CD4-positive, alpha-beta T cell (primary cell): ENCODE measurements around the gene CLCA2. TPM values are rescaled to one million over a fixed set of nuclear protein-coding genes. Genes with fewer than 3 reads are reported as not detected.

Experiments
- ATAC-seq: fragments of 200-7000 bp; cut with Tn5 transposase; one replicate; pipeline ENCODE4 v1.10.0; 2022; ENCODE audit warnings: mild to moderate bottlenecking; ENCODE audit not compliant: poor library complexity
- CTCF ChIA-PET: fragments of 350-600 bp; sonication (Branson Sonifier 250); formaldehyde crosslinking; loops from one replicate; lab custom pipeline; 2021; ENCODE audit warnings: antibody characterized with exemption, inconsistent platforms; lab: Charles Lee
- POLR2A ChIA-PET: fragments of 350-600 bp; sonication (Branson Sonifier 250); formaldehyde crosslinking; loops from one replicate; lab custom pipeline; 2021; ENCODE audit warnings: antibody characterized with exemption, inconsistent platforms; lab: Charles Lee
- DNase-seq, 14 experiments: peaks; one replicate each; pipeline ENCODE4 v3.0.0-alpha.2; 2013 to 2020; ENCODE audit warnings: mixed read lengths in 2 of 14
- H3K27ac ChIP-seq, 2 donors: one replicate each; pipeline versions ENCODE4 v1.5.1 to v1.7.0; 2013; ENCODE audit warnings: low read length in 2 of 2, low read depth in 1 of 2, mild to moderate bottlenecking in 1 of 2
- H3K27me3 ChIP-seq, 2 experiments: 1 replicate in 1 of 2; 2 replicates in 1 of 2; pipeline versions ENCODE4 v1.6.1 to v1.7.0; 2013; ENCODE audit warnings: low read length in 2 of 2, control low read depth in 1 of 2, mild to moderate bottlenecking in 1 of 2, moderate library complexity in 1 of 2; ENCODE audit not compliant: insufficient read depth in 2 of 2, control insufficient read depth in 1 of 2
- H3K36me3 ChIP-seq: one replicate; pipeline ENCODE4 v1.6.1; 2013; ENCODE audit warnings: low read length, control low read depth; ENCODE audit not compliant: insufficient read depth
- H3K4me1 ChIP-seq: one replicate; pipeline ENCODE4 v1.6.1; 2013; ENCODE audit warnings: low read length, control low read depth; ENCODE audit not compliant: insufficient read depth
- H3K4me3 ChIP-seq: one replicate; pipeline ENCODE4 v1.5.1; 2013; ENCODE audit warnings: mild to moderate bottlenecking, low read length, moderate library complexity
- H3K9me3 ChIP-seq, 2 experiments: 1 replicate in 1 of 2; 2 replicates in 1 of 2; pipeline versions ENCODE4 v1.6.1 to v1.7.0; 2013; ENCODE audit warnings: low read length in 2 of 2, mild to moderate bottlenecking in 2 of 2, control low read depth in 1 of 2, moderate library complexity in 1 of 2; ENCODE audit not compliant: control insufficient read depth in 1 of 2, insufficient read depth in 1 of 2
- H3K27ac Mint-ChIP-seq: one replicate; pipeline ENCODE4 v1.8.0; 2020; ENCODE audit warnings: mixed read lengths
- H3K27me3 Mint-ChIP-seq: one replicate; pipeline ENCODE4 v1.8.0; 2021; ENCODE audit warnings: mixed read lengths
- H3K36me3 Mint-ChIP-seq: one replicate; pipeline ENCODE4 v1.8.0; 2021; ENCODE audit warnings: low read depth, mixed read lengths
- H3K4me1 Mint-ChIP-seq: one replicate; pipeline ENCODE4 v1.8.0; 2021; ENCODE audit warnings: low read depth, mixed read lengths
- H3K4me3 Mint-ChIP-seq: one replicate; pipeline ENCODE4 v1.8.0; 2020; ENCODE audit warnings: mild to moderate bottlenecking, mixed read lengths
- H3K9me3 Mint-ChIP-seq: one replicate; pipeline ENCODE4 v1.8.0; 2020; ENCODE audit warnings: mixed read lengths
- intact Hi-C, 2 experiments: fragments of 100-400 bp; cut with DNase I in 1 of 2; cut with micrococcal nuclease in 1 of 2; formaldehyde crosslinking; loops; one replicate each; pipeline versions ENCODE4 v1.15.1 to v1.9.0; 2023 to 2025; cut with DNase I, micrococcal nuclease
- total RNA-seq, 174 experiments: library from RNA in 2 of 174; stranded (reverse) in 2 of 174; gene quantifications; one replicate each; pipeline ENCODE4 v1.2.3 and lab custom pipeline; 2021 to 2026
- TF ChIP-seq, protein P1 (sequence below): fragments of 200-600 bp; IDR thresholded peaks from one replicate; pipeline ENCODE4 v1.8.0; 2022; ENCODE audit warnings: antibody characterized with exemption, mild to moderate bottlenecking

Gene CLCA2
- total RNA-seq, 2 experiments from 2014 or later = not detected

DNA sequence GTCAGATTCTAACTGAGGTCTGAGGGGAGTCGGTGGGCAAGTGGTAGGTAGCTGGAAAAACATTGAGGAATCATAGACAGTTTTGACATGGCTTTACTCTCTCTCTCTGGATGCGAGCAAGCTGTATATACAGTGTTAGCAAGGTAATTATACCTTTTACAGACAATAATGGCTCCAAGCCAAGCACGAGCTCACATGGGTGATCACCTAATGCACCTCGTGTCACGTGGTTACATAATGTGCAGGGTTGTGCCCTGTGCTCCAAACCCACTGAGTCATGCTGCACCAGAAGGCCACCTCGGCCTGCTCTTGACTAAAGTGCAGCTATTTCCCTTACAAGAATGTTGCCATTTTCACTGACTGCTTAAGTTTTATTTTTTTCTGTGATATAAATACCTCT is 7.6 kb upstream of the CLCA2 start:
- Mint-ChIP-seq H3K27ac (no peak overlapping the region), H3K4me3 (no peak overlapping the region), H3K27me3 (no peaks in the 10 kb centered on the region), H3K4me1 (peaks cover 5% of the 10 kb centered on the region), H3K9me3 (no peaks in the 10 kb centered on the region), H3K36me3 (no peaks in the 10 kb centered on the region)
- no peaks in the 10 kb centered on the region for H3K27me3 ChIP-seq
- peaks cover 3% of the 10 kb centered on the region for H3K4me1 ChIP-seq
- no peak overlapping the region for H3K27ac ChIP-seq
- no peak for DNase-seq
- intact Hi-C loops = no loop called here
- H3K9me3 ChIP-seq = no peaks in the 10 kb centered on the region
- CTCF ChIA-PET = interaction anchor here (1.3 kb wide), 1 partner anchor 57 kb away, joined by 3 read pairs; no protein-coding TSS in a partner anchor
- POLR2A ChIA-PET = no interaction called here
- TF ChIP-seq, protein P1, sequence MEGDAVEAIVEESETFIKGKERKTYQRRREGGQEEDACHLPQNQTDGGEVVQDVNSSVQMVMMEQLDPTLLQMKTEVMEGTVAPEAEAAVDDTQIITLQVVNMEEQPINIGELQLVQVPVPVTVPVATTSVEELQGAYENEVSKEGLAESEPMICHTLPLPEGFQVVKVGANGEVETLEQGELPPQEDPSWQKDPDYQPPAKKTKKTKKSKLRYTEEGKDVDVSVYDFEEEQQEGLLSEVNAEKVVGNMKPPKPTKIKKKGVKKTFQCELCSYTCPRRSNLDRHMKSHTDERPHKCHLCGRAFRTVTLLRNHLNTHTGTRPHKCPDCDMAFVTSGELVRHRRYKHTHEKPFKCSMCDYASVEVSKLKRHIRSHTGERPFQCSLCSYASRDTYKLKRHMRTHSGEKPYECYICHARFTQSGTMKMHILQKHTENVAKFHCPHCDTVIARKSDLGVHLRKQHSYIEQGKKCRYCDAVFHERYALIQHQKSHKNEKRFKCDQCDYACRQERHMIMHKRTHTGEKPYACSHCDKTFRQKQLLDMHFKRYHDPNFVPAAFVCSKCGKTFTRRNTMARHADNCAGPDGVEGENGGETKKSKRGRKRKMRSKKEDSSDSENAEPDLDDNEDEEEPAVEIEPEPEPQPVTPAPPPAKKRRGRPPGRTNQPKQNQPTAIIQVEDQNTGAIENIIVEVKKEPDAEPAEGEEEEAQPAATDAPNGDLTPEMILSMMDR = no peak
- H3K36me3 ChIP-seq = no peaks in the 10 kb centered on the region
- ATAC-seq = no peak
- H3K4me3 ChIP-seq = no peak overlapping the region

DNA sequence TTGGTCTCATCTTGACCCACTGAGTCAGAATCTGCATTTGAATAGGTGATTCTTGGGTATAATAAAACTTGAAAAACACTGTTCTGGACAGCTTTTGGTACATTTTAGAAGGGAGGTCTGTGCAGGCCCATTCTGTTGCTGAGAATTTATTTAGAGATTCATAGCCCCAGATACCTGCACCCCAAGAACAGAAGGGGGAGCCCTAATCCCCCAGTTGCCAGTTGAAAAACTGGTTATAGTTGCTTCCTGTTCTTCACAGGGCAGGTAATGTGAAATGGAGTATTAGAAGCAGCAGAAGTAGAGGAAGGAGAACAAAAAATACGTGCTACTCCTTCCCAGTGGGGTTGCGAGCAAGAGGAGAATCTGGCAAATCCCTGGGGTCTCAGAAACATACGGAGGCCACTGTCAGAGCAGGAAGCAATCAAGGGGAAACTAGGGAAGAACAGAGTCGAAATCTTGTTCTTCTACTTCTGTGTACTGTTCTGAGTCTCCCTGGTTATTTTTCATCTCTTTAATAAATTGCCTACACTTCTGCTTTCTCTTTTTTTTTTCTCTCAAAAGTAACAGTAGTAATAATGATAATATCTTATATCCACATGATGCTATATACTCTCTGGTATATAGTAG is 4.6 kb upstream of the CLCA2 start:
- peak in 13 of 14 experiments; percentile 5 to 73 (median 25) for DNase-seq
- ChIA-PET CTCF (no interaction called here), POLR2A (no interaction called here)
- Histone ChIP-seq H3K36me3 (no peaks in the 10 kb centered on the region), H3K9me3 (no peaks in the 10 kb centered on the region), H3K4me1 (peaks cover 3% of the 10 kb centered on the region), H3K27me3 (no peaks in the 10 kb centered on the region), H3K4me3 (no peak overlapping the region), H3K27ac (no peak overlapping the region)
- TF ChIP-seq, protein P1 = peak; percentile 69
- intact Hi-C loops = loop anchor here in 1 of 2 experiments (2.0 kb wide), 1 partner anchor 83 kb away; no protein-coding TSS in a partner anchor
- peak; percentile 98 for ATAC-seq
- H3K27me3 Mint-ChIP-seq = no peaks in the 10 kb centered on the region
- H3K9me3 Mint-ChIP-seq = no peaks in the 10 kb centered on the region
- peak overlapping the region; percentile 26 for H3K4me3 Mint-ChIP-seq
- peaks cover 5% of the 10 kb centered on the region for H3K4me1 Mint-ChIP-seq
- H3K27ac Mint-ChIP-seq = no peak overlapping the region
- no peaks in the 10 kb centered on the region for H3K36me3 Mint-ChIP-seq

DNA sequence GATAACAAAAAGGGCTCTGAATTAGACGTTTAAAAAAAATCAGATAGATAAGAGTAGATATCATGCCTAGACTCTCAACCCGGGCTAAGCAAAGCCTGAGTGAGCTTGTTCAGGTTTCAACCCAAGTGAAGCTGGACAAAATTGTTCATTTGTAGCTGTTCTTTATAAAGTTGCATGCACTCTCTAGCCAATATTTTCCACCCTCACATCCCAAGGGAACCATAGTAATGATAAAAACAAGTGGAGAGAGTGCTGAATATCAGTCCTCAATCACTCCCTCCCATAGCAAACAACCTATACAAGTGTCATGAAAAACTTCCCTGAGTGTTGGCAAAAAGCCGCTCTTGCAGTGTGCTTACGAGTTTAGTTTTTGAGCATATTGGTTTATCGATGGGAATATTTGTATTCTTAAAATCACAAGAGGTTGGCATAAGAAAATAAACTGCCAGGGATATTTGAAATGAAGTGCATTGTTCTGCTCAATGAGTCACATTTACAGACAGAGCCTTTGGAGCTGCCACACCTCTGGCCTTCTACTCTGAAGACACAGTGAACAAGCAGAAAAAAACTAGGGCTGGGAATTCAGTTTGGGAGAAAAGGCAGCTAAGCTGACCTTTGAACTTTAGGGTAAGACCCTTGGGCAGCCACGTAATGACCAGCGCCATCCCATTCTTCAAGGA is 2.2 kb upstream of the CLCA2 start:
- H3K4me1 ChIP-seq = peaks cover 3% of the 10 kb centered on the region
- H3K27ac ChIP-seq = no peak overlapping the region
- H3K36me3 ChIP-seq = no peaks in the 10 kb centered on the region
- H3K4me3 Mint-ChIP-seq = no peak overlapping the region
- DNase-seq = no peak
- intact Hi-C loops = loop anchor here in 1 of 2 experiments (5.0 kb wide), 1 partner anchor 81 kb away; no protein-coding TSS in a partner anchor
- H3K27me3 Mint-ChIP-seq = no peaks in the 10 kb centered on the region
- H3K36me3 Mint-ChIP-seq = no peaks in the 10 kb centered on the region
- CTCF ChIA-PET = no interaction called here
- H3K4me1 Mint-ChIP-seq = peaks cover 5% of the 10 kb centered on the region
- no peaks in the 10 kb centered on the region for H3K27me3 ChIP-seq
- TF ChIP-seq, protein P1 = no peak
- POLR2A ChIA-PET = no interaction called here
- H3K9me3 ChIP-seq = no peaks in the 10 kb centered on the region
- H3K4me3 ChIP-seq = no peak overlapping the region
- ATAC-seq = no peak
- no peak overlapping the region for H3K27ac Mint-ChIP-seq
- H3K9me3 Mint-ChIP-seq = no peaks in the 10 kb centered on the region
